ENCODE results near the gene PGP.

Gene PGP

DNA sequence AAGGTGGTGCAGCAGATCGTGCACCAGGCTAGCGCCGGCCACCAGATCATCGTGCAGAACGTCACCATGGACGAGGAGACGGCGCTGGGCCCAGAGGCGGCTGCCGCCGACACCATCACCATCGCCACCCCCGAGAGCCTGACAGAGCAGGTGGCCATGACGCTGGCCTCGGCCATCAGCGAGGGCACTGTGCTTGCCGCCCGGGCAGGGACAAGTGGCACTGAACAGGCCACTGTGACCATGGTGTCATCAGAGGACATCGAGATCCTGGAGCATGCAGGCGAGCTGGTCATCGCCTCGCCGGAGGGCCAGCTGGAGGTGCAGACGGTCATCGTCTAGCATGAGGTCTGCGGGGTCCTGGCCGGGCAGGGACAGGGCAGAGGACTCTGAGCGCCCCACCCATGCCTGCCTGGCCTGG, 20.6 kb upstream of the PGP start:
- Histone ChIP-seq H3K27me3 (ENCODE audit: low read length) (no peaks in the 10 kb centered on the region), H3K4me3 (ENCODE audit: insufficient read depth, low read length, poor library complexity, severe bottlenecking) (no peak overlapping the region), H3K4me2 (ENCODE audit: low read depth, low read length, poor library complexity, severe bottlenecking) (no peak overlapping the region), H3K9ac (ENCODE audit: low read length) (no peak overlapping the region), H3K9me3 (ENCODE audit: insufficient read depth, low read length) (no peaks in the 10 kb centered on the region), H2AFZ (ENCODE audit: low read depth, low read length, severe bottlenecking) (no peak overlapping the region), H3F3A (ENCODE audit: insufficient read depth) (0 out of 2 replicates have a peak, but pooled peaks cover 4% of the 10 kb centered on the region), H3K36me3 (ENCODE audit: low read length) (no peaks in the 10 kb centered on the region), H4K20me1 (ENCODE audit: low read depth, low read length) (no peaks in the 10 kb centered on the region), H3K79me2 (ENCODE audit: insufficient read depth, low read length) (no peaks in the 10 kb centered on the region), H3K9me2 (replicated peaks; ENCODE audit: insufficient read depth, low read length) (no peaks in the 10 kb centered on the region), H3K27ac (ENCODE audit: low read depth, low read length) (no peak overlapping the region)
- TF ChIP-seq, protein P1, sequence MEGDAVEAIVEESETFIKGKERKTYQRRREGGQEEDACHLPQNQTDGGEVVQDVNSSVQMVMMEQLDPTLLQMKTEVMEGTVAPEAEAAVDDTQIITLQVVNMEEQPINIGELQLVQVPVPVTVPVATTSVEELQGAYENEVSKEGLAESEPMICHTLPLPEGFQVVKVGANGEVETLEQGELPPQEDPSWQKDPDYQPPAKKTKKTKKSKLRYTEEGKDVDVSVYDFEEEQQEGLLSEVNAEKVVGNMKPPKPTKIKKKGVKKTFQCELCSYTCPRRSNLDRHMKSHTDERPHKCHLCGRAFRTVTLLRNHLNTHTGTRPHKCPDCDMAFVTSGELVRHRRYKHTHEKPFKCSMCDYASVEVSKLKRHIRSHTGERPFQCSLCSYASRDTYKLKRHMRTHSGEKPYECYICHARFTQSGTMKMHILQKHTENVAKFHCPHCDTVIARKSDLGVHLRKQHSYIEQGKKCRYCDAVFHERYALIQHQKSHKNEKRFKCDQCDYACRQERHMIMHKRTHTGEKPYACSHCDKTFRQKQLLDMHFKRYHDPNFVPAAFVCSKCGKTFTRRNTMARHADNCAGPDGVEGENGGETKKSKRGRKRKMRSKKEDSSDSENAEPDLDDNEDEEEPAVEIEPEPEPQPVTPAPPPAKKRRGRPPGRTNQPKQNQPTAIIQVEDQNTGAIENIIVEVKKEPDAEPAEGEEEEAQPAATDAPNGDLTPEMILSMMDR (IDR thresholded peaks at IDR 0.05; ENCODE audit: insufficient read depth, low read length, poor library complexity, severe bottlenecking): no peak
- TF ChIP-seq EZH2phosphoT487 (conservative IDR thresholded peaks at IDR 0.05; ENCODE audit: low read length): no peak

DNA sequence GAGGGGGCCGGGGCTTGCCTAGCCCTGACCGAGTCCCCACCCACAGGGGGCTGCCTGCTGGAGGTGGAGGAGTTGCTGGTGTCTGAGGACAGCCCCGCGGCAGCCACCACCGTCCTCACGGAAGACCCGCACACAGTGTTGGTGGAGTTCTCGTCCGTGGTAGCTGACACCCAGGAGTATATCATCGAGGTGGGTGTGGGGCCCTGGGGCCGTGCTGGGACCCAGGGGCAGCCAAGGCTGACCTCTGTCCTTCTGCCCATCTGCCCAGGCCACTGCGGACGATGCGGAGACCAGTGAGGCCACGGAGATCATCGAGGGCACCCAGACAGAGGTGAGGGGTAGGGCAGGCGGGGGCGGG, 20.2 kb upstream of the PGP start:
- Histone ChIP-seq H3K9me3 (ENCODE audit: insufficient read depth, low read length) (no peaks in the 10 kb centered on the region), H4K20me1 (ENCODE audit: low read depth, low read length) (no peaks in the 10 kb centered on the region), H3K79me2 (ENCODE audit: insufficient read depth, low read length) (no peaks in the 10 kb centered on the region), H3K4me3 (ENCODE audit: insufficient read depth, low read length, poor library complexity, severe bottlenecking) (no peak overlapping the region), H3K27ac (ENCODE audit: low read depth, low read length) (no peak overlapping the region), H3K36me3 (ENCODE audit: low read length) (no peaks in the 10 kb centered on the region), H2AFZ (ENCODE audit: low read depth, low read length, severe bottlenecking) (no peak overlapping the region), H3K9ac (ENCODE audit: low read length) (no peak overlapping the region), H3K27me3 (ENCODE audit: low read length) (no peaks in the 10 kb centered on the region), H3F3A (ENCODE audit: insufficient read depth) (0 out of 2 replicates have a peak, but pooled peaks cover 4% of the 10 kb centered on the region), H3K4me2 (ENCODE audit: low read depth, low read length, poor library complexity, severe bottlenecking) (no peak overlapping the region), H3K9me2 (replicated peaks; ENCODE audit: insufficient read depth, low read length) (no peaks in the 10 kb centered on the region)
- no peak for TF ChIP-seq EZH2phosphoT487 (conservative IDR thresholded peaks at IDR 0.05; ENCODE audit: low read length)
- TF ChIP-seq, protein P1 (IDR thresholded peaks at IDR 0.05; ENCODE audit: insufficient read depth, low read length, poor library complexity, severe bottlenecking): no peak

DNA sequence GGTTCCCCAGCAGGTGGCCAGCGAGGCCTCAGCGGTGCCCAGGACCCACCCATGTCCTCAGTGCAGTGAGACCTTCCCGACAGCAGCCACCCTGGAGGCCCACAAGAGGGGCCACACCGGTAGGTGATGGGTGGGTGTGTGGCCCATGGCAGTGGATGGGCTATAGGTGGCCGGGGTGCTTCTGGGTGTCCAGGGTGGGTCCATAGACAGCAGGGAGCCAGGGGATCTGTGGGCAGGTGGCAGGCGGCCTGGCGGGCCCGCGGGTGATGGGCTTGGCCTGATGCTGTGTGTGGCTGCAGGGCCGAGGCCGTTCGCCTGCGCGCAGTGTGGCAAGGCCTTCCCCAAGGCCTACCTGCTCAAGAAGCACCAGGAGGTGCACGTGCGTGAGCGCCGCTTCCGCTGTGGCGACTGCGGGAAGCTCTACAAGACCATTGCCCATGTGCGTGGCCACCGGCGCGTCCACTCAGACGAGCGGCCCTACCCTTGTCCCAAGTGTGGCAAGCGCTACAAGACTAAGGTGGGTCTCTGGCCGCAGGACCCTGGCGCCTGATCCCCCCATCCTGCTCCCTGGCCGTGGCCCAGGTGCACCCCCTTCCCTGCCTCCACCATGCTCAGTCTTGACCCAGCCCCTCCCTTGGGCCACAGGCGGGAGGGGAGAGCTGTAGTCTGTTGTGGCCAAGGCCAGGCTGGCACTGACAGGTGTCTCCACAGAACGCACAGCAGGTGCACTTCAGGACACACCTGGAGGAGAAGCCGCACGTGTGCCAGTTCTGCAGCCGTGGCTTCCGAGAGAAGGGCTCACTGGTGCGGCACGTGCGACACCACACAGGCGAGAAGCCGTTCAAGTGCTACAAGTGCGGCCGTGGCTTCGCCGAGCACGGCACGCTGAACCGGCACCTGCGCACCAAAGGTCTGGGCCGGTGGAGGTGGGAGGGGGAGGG, 19.5 kb upstream of the PGP start:
- 0 out of 2 replicates have a peak, but pooled peaks cover under 1% of the 10 kb centered on the region for H3F3A ChIP-seq (ENCODE audit: insufficient read depth)
- H3K4me2 ChIP-seq (ENCODE audit: low read depth, low read length, poor library complexity, severe bottlenecking): no peak overlapping the region
- H3K4me3 ChIP-seq (ENCODE audit: insufficient read depth, low read length, poor library complexity, severe bottlenecking): no peak overlapping the region
- no peaks in the 10 kb centered on the region for H3K79me2 ChIP-seq (ENCODE audit: insufficient read depth, low read length)
- H3K9ac ChIP-seq (ENCODE audit: low read length): no peak overlapping the region
- no peaks in the 10 kb centered on the region for H3K9me2 ChIP-seq (replicated peaks; ENCODE audit: insufficient read depth, low read length)
- TF ChIP-seq EZH2phosphoT487 (conservative IDR thresholded peaks at IDR 0.05; ENCODE audit: low read length): no peak
- TF ChIP-seq, protein P1 (IDR thresholded peaks at IDR 0.05; ENCODE audit: insufficient read depth, low read length, poor library complexity, severe bottlenecking): no peak
- no peak overlapping the region for H3K27ac ChIP-seq (ENCODE audit: low read depth, low read length)
- H4K20me1 ChIP-seq (ENCODE audit: low read depth, low read length): no peaks in the 10 kb centered on the region
- H3K27me3 ChIP-seq (ENCODE audit: low read length): no peaks in the 10 kb centered on the region
- no peaks in the 10 kb centered on the region for H3K9me3 ChIP-seq (ENCODE audit: insufficient read depth, low read length)
- H2AFZ ChIP-seq (ENCODE audit: low read depth, low read length, severe bottlenecking): no peak overlapping the region
- H3K36me3 ChIP-seq (ENCODE audit: low read length): no peaks in the 10 kb centered on the region
